GM12873 (cell line): ENCODE results near the gene ROCK1.

ENCODE experiments used
- CTCF ChIP-seq: IDR thresholded peaks from 2 replicates; pipeline ENCODE4 v1.5.1; 2012; ENCODE audit warnings: low read depth, mild to moderate bottlenecking, moderate library complexity, low read length, control low read depth; ENCODE audit not compliant: insufficient read depth; ENCODE audit errors: missing control alignments

The ROCK1 gene

GRCh38 chr18:20966795-20967194 is 144.8 kb downstream of the ROCK1 start:
- TF ChIP-seq CTCF = no peak

- TF ChIP-seq CTCF = no peak
Measured at GRCh38 chr18:20963027-20963426, 148.6 kb downstream of the ROCK1 start.

- TF ChIP-seq CTCF = no peak
Measured at GRCh38 chr18:20960735-20961134, 150.9 kb downstream of the ROCK1 start.
